HG02973 (cell line): ENCODE measurements around the gene CFAP61.
"Not testable (repeated sequence)": the region's sequence is repeated elsewhere in the genome, so short reads cannot be mapped to it uniquely, and the experiment has no call there.

ENCODE experiments used
- ATAC-seq: cut with Tn5 transposase; IDR thresholded peaks from one replicate; pipeline ENCODE4 v1.9.1; 2021; ENCODE audit warnings: moderate library complexity; ENCODE audit not compliant: unreplicated experiment

Gene CFAP61

GRCh38 chr20:20205862-20206236 is 153.5 kb downstream of the CFAP61 start:
- no peak for ATAC-seq

- ATAC-seq = peak; percentile 80
Measured at GRCh38 chr20:20206788-20207187, 154.5 kb downstream of the CFAP61 start.

- no peak for ATAC-seq
Measured at GRCh38 chr20:20207291-20207690, 155.0 kb downstream of the CFAP61 start.

- ATAC-seq = peak; percentile 53
Measured at GRCh38 chr20:20207872-20208271, 155.5 kb downstream of the CFAP61 start.

- no peak for ATAC-seq
Measured at GRCh38 chr20:20209684-20210083, 157.4 kb downstream of the CFAP61 start.

GRCh38 chr20:20210327-20210726 is 158.0 kb downstream of the CFAP61 start:
- no peak for ATAC-seq

GRCh38 chr20:20210943-20211273 is 158.6 kb downstream of the CFAP61 start:
- no peak for ATAC-seq

GRCh38 chr20:20211274-20211987 is 159.1 kb downstream of the CFAP61 start:
- ATAC-seq = no peak

- ATAC-seq = no peak
Measured at GRCh38 chr20:20211988-20212518, 159.7 kb downstream of the CFAP61 start.

- no peak for ATAC-seq
Measured at GRCh38 chr20:20212675-20213096, 160.4 kb downstream of the CFAP61 start.

GRCh38 chr20:20213526-20214121 is 161.3 kb downstream of the CFAP61 start:
- ATAC-seq = no peak

- ATAC-seq = no peak
Measured at GRCh38 chr20:20214757-20215275, 162.5 kb downstream of the CFAP61 start.

GRCh38 chr20:20215976-20216727 is 163.8 kb downstream of the CFAP61 start:
- ATAC-seq = no peak

GRCh38 chr20:20216941-20217340 is 164.6 kb downstream of the CFAP61 start:
- no peak for ATAC-seq

GRCh38 chr20:20217621-20218020 is 165.3 kb downstream of the CFAP61 start:
- ATAC-seq = no peak

- not testable (repeated sequence) for ATAC-seq
Measured at GRCh38 chr20:20218106-20218505, 165.8 kb downstream of the CFAP61 start.

- ATAC-seq = no peak
Measured at GRCh38 chr20:20219016-20219415, 166.7 kb downstream of the CFAP61 start.

- no peak for ATAC-seq
Measured at GRCh38 chr20:20220134-20220533, 167.8 kb downstream of the CFAP61 start.

GRCh38 chr20:20223981-20224380 is 171.6 kb downstream of the CFAP61 start:
- ATAC-seq = no peak

- no peak for ATAC-seq
Measured at GRCh38 chr20:20224806-20225205, 172.5 kb downstream of the CFAP61 start.

GRCh38 chr20:20225325-20226043 is 173.2 kb downstream of the CFAP61 start:
- no peak for ATAC-seq
